GM19438 (cell line): ENCODE measurements around the gene CDH4.

ENCODE experiments used
- ATAC-seq: cut with Tn5 transposase; IDR thresholded peaks from one replicate; pipeline ENCODE4 v1.9.1; 2021; ENCODE audit warnings: low read depth; ENCODE audit not compliant: unreplicated experiment

Gene CDH4

GRCh38 chr20:61708891-61709290, 456.8 kb downstream of the CDH4 start:
- no peak for ATAC-seq

- no peak for ATAC-seq
These were observed 458.0 kb downstream of the CDH4 start for GRCh38 chr20:61710108-61710507.

- no peak for ATAC-seq
These were observed 460.6 kb downstream of the CDH4 start for GRCh38 chr20:61712688-61713087.

GRCh38 chr20:61718361-61719005, 466.4 kb downstream of the CDH4 start:
- no peak for ATAC-seq

- ATAC-seq, result no peak
These were observed 467.8 kb downstream of the CDH4 start for GRCh38 chr20:61719691-61720347.

- ATAC-seq, result no peak
These were observed 468.3 kb downstream of the CDH4 start for GRCh38 chr20:61720348-61720696.

GRCh38 chr20:61722146-61722678, 470.2 kb downstream of the CDH4 start:
- no peak for ATAC-seq

- no peak for ATAC-seq
These were observed 471.6 kb downstream of the CDH4 start for GRCh38 chr20:61723529-61724257.

- no peak for ATAC-seq
These were observed 472.3 kb downstream of the CDH4 start for GRCh38 chr20:61724376-61724775.

- no peak for ATAC-seq
These were observed 473.1 kb downstream of the CDH4 start for GRCh38 chr20:61725145-61725544.

- ATAC-seq, result no peak
These were observed 473.9 kb downstream of the CDH4 start for GRCh38 chr20:61725966-61726365.

- no peak for ATAC-seq
These were observed 474.9 kb downstream of the CDH4 start for GRCh38 chr20:61726979-61727378.

GRCh38 chr20:61727761-61728160, 475.7 kb downstream of the CDH4 start:
- ATAC-seq, result no peak

- no peak for ATAC-seq
These were observed 476.3 kb downstream of the CDH4 start for GRCh38 chr20:61728326-61728725.

GRCh38 chr20:61728786-61729770, 477.0 kb downstream of the CDH4 start:
- ATAC-seq, result no peak

- ATAC-seq, result no peak
These were observed 478.7 kb downstream of the CDH4 start for GRCh38 chr20:61730631-61731362.

- no peak for ATAC-seq
These were observed 479.5 kb downstream of the CDH4 start for GRCh38 chr20:61731363-61732181.

- ATAC-seq, result no peak
These were observed 480.6 kb downstream of the CDH4 start for GRCh38 chr20:61732511-61733210.
